ENCODE data around the gene APOB.

The APOB gene, protein sequence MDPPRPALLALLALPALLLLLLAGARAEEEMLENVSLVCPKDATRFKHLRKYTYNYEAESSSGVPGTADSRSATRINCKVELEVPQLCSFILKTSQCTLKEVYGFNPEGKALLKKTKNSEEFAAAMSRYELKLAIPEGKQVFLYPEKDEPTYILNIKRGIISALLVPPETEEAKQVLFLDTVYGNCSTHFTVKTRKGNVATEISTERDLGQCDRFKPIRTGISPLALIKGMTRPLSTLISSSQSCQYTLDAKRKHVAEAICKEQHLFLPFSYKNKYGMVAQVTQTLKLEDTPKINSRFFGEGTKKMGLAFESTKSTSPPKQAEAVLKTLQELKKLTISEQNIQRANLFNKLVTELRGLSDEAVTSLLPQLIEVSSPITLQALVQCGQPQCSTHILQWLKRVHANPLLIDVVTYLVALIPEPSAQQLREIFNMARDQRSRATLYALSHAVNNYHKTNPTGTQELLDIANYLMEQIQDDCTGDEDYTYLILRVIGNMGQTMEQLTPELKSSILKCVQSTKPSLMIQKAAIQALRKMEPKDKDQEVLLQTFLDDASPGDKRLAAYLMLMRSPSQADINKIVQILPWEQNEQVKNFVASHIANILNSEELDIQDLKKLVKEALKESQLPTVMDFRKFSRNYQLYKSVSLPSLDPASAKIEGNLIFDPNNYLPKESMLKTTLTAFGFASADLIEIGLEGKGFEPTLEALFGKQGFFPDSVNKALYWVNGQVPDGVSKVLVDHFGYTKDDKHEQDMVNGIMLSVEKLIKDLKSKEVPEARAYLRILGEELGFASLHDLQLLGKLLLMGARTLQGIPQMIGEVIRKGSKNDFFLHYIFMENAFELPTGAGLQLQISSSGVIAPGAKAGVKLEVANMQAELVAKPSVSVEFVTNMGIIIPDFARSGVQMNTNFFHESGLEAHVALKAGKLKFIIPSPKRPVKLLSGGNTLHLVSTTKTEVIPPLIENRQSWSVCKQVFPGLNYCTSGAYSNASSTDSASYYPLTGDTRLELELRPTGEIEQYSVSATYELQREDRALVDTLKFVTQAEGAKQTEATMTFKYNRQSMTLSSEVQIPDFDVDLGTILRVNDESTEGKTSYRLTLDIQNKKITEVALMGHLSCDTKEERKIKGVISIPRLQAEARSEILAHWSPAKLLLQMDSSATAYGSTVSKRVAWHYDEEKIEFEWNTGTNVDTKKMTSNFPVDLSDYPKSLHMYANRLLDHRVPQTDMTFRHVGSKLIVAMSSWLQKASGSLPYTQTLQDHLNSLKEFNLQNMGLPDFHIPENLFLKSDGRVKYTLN (N-terminal part only)

DNA sequence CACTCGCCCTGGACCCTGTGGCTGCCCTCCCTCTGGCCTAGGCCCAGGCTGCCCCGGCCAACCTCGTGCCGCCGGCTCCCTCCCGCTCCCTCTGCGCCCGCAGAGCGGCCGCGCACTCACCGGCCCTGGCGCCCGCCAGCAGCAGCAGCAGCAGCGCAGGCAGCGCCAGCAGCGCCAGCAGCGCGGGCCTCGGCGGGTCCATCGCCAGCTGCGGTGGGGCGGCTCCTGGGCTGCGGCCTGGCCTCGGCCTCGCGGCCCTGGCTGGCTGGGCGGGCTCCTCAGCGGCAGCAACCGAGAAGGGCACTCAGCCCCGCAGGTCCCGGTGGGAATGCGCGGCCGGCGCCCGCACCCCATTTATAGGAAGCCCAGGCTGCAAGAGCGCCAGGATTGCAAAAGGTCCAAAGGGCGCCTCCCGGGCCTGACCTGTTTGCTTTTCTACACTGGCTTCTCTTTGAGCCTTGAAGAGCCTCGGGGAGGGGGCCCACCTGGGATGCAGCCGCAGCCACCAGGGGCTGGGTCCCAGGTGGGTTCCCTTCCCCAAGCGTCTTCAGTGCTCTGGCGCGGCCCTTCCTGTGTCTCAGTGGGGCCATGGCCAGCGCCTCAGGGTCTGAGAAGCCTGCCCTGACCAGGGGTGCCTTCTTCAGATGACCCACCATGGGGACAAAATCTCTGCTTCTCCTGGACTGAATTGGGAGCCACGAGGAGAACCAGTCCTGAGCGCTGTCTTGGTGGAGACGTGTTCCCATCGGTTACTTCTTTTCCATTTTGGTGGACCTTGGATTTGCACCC is at the start of gene APOB:
Gene APOB, minus strand, starts transcription at position 330 of the 789 bp plus-strand sequence. Its CDS starts 128 bp downstream, at position 202.
- no peak for DNase-seq

DNA sequence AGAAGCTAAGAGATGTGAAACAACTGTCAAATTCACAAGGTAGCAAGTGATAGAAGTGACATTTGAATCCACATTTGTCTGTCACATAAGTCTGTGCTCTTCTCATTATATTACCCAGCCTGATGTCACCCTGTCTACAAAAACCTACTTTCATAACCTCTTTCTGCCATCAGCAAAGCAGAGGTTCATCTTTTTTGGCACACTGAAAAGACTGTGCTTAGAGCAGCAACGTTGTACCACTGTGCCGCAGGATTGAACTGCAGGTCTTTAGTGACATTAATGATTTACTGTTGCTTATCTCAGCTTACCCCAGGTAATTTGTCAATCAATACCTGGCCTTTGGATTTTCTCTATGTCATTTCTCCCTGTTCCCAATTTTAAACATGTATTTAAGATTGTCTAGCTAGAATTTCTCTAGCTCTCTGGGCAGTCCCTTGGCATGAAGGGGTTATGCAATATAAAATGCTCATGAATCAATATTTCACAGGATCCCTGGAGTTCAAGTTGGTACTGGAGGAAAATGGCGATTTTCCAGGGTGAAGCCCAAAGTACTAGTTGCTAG is 48.5 kb upstream of the APOB start:
- no peak for DNase-seq

DNA sequence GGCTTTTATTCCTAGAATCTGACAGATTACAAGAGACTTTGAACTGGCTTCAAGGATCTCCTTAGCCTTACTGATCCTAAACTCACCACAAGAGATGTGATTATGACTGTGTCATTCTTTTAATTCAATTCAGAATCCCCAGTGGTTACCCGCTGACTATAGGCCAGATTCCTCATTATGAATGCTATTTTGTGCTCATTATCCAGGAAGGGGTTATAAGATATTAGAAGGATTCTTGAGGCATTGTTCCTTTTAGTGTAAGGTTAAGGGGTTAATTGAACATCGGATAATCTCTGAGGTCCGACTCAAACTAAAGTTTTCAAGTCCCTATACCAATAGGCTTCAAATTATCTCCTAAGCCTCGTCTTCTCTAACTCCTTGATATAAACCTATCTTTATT is 40.5 kb upstream of the APOB start:
- no peak for DNase-seq

DNA sequence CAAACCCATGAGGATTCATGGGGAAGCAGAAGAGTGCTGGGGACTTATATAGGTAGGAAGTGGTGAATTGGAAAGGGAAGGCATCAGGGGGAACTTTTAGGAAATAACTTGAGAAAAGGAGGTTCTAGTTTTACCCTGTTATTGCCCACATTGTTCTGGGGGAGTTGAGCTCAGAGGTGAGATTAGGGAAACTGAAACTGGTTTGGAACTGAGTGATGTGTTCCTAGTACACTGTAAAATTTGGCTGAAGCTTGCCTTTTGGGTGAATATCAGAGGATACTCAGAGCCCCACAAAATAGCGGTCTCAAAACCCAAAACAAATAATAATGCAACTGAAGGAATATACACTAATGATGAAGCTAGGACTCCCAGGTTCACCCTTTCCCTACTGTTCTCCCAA is 39.6 kb upstream of the APOB start:
- no peak for DNase-seq

DNA sequence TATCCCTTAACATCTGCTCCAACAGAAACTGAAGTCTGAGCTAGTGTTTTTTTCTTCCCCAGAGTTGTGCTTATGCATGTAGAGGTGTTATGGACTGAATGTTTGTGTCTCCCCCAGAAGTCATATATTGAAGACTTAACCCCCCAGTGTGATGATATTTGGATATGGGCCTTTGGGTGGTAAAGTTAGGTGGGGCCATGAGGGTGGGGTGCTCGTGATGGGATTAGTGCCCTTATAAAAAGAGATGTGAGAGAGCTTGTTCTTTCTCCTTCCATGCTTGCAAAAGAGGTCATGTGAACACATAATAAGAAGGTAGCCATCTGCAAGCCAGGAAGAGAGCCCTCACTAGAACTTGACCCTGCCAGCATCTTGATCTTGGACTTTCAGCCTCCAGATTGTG is 34.4 kb upstream of the APOB start:
- DNase-seq, result no peak

DNA sequence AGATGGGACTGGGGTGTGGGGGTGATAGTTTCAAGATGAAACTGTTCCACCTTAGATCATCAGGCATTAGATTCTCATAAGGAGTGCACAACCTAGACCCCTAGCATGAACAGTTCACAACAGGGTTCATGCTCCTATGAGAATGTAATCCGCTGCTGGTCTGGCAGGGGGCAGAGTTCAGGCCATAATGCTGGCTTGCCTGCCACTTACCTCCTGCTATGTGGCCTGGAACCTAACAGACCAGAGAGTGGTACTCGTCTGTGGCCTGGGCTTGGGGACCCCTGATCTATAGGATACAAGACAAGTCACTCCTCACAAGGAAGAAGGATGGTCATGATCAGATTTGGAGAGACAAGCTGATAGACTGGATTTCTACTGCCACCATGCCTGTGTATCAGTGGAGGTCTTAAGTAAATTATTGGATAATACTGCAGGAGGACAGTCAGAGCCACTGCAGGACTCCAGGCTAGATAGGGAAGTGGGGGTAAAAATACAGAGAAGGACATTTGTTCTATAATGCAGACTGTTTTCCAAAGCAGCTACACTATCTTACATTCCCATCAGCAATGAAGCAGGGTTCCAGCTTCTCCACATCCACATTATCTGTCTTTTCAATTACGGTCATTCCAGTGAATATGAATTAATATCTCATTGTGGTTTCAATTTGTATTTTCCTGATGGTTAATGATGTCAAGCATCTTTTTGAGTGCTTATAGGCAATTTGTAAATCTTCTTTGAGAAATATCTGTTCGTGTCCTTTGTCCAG is 28.8 kb upstream of the APOB start:
- no peak for DNase-seq

DNA sequence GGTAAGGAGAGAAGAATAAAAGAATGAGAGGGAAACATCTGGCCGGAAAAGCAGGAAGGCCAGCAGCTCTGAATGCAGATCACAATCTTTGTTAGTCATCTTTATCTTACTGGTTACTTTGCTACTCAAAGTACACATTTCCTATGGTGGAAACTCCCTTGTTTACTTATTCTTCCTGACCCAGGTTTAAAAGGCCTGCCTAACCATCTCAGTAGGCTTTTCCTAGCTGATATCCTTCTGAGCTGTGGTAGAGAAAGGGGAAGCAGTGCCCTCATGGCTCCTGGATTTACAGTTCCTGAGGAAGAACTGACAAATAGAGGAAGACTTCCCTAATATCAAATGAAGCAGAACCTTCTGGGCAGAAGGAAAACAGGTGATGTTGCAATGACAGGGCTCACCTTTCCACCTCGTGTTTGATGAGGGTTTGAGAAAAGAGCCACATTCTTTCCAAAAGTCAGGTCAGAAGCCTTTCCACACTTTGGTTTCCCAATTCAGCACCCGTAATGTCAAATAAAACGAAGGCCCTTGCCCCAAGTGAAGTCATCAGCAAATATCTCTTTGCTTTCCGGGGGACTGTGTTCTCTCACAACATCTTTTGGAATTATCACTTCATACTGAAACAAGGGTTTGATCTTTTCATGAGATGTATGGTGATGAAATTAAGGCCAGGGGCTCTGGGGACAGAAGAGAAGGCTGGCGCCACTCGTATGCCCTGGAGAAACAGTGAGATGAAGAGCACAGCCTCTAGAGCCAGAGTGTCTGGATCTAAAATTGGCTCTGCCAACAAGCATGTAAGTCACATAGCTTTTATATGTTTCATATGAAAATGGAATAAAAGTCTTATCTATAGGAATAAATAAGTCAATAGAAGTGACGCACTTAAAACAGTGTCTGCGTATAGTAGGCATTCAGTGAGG is 26.7 kb upstream of the APOB start:
- no peak for DNase-seq

DNA sequence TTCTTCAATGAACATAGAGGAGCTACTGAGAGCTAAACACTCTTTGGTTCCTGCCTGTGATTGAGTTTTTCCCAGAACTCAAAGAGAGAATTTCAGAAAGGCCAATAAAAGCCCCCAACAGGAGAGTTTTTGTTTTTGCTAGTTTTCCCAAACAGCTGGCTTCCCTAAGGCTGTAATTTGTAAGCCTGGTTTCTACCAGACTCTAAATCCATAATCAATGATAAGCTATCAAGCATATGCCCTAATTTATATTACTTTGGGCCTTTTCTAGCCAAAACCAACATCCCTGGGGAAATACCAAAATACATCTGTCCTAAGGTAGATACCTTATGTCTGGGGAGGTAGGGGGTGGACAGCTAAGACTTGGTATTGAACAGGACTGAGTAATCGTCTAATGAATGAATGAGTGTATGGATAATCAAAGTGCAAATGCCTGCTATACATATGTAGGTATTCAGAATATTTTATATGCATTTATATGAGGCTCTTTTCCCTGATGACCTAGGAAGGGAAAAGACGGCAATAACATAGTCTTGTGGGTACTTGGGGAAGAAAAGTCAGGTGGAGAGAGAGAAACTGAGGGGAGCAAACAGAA is 26.0 kb upstream of the APOB start:
- DNase-seq, result no peak

DNA sequence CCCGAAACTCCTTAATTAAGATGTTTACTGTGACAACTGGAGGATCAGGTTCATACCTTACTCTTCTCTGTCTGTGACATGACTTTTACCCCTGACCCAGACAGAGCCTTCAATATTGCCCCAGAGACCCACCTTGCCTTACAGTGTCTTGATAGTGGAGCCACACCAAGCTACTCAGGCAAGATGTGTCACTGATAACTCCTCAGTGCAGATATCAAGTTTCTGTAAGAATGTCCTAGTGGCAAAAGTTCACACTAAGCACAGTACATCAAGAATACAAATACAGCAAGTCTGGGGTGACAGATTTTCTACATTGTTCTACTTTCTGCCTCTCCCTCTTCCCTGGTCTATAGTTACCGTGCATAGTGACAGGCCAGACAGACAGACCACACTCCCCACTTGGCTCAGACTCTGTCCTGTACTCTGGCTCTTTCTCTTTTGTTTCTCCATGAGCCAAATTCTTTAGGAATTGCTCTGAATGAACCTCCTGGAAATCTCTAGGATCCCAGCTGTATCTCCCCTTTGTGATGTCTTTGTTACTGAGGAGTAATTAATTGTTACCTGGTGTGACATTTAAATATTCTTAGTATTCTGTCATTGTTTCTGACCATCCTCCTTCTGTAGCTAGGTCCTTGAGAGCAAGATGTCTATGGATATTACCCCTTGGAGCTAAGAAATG is 24.1 kb upstream of the APOB start:
- no peak for DNase-seq

DNA sequence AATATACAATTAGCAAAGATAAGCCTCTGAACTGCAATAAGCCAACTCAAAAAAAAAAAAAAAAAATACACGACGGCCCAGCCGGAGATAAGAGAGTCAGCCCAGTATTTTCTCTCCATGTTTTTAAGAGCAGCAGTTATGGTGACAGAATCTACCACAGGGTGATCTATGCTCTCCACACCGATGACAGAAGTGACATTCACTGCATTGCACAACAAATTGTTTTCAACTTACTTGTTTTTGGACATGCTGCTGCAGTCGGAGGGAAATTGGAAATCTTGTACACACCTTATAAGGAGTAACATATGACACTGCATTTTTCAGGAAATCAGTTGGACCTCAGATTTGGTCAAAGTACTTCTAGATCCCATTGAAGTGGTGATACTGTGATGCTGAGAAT is 23.3 kb upstream of the APOB start:
- no peak for DNase-seq

DNA sequence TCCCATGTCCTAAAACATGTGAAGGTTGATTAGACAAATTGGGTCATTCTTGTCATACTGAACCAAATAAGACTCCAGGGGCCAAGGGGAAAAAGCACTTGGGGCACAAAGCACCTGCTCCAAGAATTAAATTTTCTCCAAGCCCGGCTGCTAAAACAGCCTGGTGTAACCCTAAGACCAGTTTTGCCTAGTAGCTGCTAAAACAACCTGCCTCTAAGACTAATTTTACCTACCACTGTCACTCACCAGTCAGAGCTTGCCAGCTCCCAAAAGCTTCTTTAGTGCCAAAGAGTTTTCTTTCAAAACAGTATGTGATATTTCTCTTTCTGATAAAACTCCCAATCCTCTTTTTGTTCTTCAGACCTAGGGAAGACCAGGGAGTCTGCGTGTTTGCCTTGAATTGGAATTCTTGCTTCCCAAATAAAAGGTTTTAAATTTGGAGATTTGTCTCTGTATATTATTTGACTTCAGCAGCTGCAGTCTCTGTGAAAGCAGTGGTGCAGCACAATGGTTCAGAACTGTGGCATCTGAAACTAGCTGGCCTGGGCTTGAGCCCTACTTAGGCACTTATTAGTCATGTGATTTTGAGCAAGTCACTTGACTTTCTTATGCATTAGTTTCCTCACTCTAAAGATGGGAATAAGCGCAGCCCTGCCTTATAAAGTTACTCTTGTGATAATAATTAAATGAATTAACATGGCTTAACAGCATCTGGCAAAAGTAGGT is 16.2 kb upstream of the APOB start:
- no peak for DNase-seq

DNA sequence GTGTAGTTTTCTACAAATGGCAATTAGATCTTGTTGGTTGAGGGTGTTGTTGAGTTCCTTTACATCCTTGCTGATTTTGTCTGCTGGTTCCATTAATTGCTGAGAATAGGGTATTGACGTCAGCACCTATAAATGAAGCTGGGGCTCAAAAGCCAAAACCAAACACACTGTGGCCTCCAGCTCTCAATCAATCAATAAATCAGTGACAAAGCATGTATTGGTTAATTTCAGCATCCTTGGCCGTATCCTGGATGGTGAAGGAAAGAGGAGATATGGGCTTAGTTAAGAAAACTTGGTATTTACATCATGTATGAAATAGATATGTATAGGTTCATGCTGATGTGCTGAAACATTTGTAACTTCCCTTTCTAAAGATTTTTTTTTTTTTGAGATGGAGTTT is 13.2 kb upstream of the APOB start:
- DNase-seq, result no peak

DNA sequence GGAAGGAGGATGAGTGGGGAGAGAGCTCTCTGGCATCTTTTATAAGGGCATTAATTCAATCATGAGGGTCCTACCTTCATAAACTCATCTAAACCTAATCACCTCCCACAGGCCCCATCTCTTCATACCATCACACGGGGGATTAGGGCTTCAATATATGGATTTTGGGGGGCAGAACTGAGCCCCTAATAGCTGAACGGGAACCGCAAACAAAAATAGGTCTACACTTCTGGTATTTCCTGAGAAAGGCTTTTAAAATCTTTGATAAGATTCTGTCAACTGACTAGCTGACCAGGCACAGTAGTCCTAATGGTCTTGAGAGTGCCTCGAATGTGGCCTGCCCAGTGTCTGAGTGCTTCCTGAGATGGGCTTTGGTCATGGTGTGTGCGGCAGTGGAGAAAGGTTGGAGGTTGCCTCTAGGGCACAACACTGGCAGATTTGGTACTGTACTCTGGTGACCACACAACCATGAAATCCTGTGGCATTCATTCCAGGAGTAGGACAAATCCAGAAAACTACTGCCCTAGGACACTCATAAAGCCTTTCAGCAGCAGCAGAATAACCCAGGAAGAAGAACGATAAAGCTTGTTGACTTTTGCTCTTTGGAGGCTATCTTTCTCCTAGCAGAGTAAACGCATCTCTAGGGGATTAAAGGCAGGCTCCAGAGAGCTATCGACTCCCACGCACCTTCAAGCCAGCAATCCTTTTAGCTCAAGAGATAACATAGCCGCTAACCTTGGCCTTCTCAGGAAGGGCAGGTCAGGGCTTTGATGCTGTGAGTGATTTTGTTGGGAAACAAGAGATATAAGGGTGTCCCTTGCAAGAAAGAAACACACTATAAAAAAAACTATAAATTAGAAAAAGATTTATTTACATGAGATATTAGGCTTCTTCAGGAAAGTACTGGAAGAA is 12.3 kb upstream of the APOB start:
- DNase-seq, result no peak

DNA sequence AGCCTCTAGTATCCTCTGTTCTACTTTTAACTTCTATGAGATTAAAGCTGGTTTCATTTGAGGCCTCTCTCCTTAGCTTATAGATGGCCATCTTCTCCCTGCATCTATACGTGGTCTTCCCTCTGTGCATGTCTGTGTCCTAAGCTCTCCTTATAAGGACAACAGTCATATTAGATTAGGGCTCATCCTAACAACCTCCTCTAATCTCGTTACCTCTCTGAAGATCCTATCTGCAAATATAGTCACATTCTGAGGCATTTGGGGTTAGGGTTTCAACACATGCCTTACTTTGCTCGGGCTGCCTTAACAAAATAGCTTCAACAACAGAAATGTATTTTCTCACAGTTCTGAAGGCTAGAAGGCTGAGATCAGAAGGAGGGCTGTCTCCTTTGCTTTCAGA is 11.6 kb upstream of the APOB start:
- DNase-seq, result no peak

DNA sequence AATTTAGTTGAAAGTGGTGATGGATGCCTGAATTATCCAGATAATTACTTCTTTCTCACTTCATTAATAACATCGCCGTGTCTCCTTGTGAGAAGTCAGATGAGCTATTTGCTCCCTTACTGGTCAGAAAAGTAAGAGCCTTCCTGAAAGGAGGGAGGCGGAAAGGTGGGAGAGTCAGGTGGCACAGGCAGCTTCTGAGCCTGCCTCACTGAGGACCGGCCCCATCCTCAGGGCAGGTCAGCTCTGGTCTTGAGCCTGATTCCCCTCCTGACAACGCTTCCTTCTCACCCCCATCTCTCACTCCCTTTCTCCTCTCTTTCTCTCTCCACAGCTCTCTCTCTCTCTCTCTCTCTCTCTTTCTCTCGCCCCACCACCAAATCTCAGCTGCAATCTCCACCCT is 10.1 kb upstream of the APOB start:
- no peak for DNase-seq

DNA sequence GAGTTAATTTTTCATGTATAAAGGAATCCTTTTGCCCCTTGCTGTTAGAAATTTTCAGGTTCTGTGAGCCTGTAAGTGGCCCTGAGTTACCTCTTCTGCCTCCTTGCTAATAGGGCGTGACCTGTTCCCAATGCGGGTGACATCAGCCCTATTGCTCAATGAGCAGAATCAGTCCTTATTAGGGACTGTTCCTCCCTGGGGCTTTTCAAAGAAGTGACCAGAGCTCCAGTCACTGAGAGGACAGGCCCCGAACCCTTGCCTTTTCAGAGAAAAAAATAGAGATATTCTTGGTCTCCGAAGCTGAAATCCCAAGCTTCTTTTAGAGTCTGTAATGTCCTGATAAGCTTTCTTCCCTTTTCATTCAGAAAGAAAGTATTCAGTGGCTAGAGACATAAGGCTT is 8.2 kb upstream of the APOB start:
- DNase-seq, result no peak

DNA sequence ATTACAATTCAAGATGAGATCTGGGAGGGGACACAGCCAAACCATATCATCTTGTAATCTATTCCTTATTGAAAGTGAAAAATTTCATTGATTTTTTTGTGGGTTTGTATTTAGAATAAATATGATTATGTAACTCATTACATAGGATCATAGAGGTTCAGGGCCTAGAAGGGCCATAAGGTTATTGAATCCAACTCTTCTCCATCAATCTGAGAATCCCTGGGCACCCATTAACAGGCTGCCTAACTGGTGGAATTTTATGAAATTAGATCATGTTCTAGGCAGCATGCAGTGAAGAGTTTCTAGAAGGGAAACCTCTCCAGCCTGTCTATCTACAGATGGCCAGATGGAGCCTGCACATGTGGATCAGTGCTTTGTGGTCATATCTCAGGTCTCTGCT is 6.3 kb upstream of the APOB start:
- no peak for DNase-seq
